ENCODE results near the gene TRIP13.
"Not testable (repeated sequence)": the region's sequence is repeated elsewhere in the genome, so short reads cannot be mapped to it uniquely, and the experiment has no call there.

Gene TRIP13

DNA sequence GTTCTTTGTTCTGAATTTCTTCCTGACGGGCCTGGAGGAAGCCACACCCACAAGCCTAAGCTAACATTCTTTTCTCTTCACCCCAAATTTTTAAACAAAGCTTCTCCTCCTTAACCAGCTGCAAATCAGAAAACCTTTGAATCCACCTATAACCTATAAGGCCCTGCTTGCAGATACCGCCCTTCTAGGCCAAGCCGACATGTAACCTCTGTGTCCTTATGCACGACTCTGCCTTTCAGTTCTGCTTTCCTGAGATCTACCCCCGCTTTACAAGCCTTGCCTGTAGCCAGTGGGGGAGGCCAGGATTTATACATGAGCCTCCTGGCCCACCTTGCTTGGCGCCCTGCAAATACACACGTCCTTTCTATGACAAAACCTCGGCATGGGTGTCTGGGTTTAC, 19.4 kb upstream of the TRIP13 start:
- DNase-seq (ENCODE audit: insufficient read length, low spot score): peak; percentile 83
- peak; percentile 89 for FAIRE-seq
- TF ChIP-seq POU2F2 (IDR thresholded peaks at IDR 0.05; ENCODE audit: low read depth, low read length): 0 out of 2 replicates have a peak, but pooled peaks have one; percentile 59
- peak; percentile 97 for TF ChIP-seq SPI1 (IDR thresholded peaks at IDR 0.05; ENCODE audit: low read depth, low read length)
- no peak for TF ChIP-seq POLR2AphosphoS5 (IDR thresholded peaks at IDR 0.05; ENCODE audit: low read depth, low read length)

DNA sequence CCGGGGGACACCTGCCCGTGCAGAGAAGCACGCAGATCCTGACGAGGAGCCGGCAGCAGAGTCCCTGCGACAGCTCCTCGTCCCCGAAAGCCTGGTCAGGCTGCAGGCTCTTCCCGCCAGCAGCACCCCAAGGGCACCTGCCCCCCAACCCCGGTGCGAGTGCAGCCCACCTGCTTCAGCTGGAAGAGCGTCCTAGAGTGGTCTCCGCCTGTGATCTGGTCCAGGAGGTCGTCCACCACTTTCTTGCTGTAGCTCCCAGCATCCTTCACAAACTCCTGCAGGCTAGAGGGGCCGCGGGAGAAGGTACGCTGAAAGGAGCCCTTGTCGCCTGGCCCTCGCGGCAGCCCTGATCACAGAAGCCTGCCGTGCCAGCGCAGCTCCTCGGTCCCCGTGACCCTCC, 16.8 kb upstream of the TRIP13 start:
- TF ChIP-seq SPI1 (IDR thresholded peaks at IDR 0.05; ENCODE audit: low read depth, low read length) (no peak), PAX5 (IDR thresholded peaks at IDR 0.05; ENCODE audit: insufficient read depth, low read length, severe bottlenecking) (no peak), POLR2AphosphoS5 (IDR thresholded peaks at IDR 0.05; ENCODE audit: low read depth, low read length) (no peak; the same call in 1 of the 2 replicates), POLR2A (IDR thresholded peaks at IDR 0.05; ENCODE audit: low read depth, low read length) (no peak)
- no peak for FAIRE-seq
- no peak for DNase-seq (ENCODE audit: insufficient read length, low spot score)

GRCh38 chr5:876398-877365, 16.0 kb upstream of the TRIP13 start:
- FAIRE-seq (no peak), DNase-seq (ENCODE audit: insufficient read length, low spot score) (no peak)
- TF ChIP-seq PAX5 (IDR thresholded peaks at IDR 0.05; ENCODE audit: insufficient read depth, low read length, severe bottlenecking) (no peak), POLR2AphosphoS5 (IDR thresholded peaks at IDR 0.05; ENCODE audit: low read depth, low read length) (no peak), TAF1 (IDR thresholded peaks at IDR 0.05; ENCODE audit: low read depth, low read length) (no peak), POLR2A (IDR thresholded peaks at IDR 0.05; ENCODE audit: low read depth, low read length) (no peak), SPI1 (IDR thresholded peaks at IDR 0.05; ENCODE audit: low read depth, low read length) (no peak), POU2F2 (IDR thresholded peaks at IDR 0.05; ENCODE audit: low read depth, low read length) (no peak)

- FAIRE-seq (no peak), DNase-seq (ENCODE audit: insufficient read length, low spot score) (no peak)
- TF ChIP-seq SPI1 (IDR thresholded peaks at IDR 0.05; ENCODE audit: low read depth, low read length): no peak
- TF ChIP-seq POLR2A (IDR thresholded peaks at IDR 0.05; ENCODE audit: low read depth, low read length): no peak
- no peak for TF ChIP-seq POLR2AphosphoS5 (IDR thresholded peaks at IDR 0.05; ENCODE audit: low read depth, low read length)
- no peak for TF ChIP-seq TAF1 (IDR thresholded peaks at IDR 0.05; ENCODE audit: low read depth, low read length)
- TF ChIP-seq PAX5 (IDR thresholded peaks at IDR 0.05; ENCODE audit: insufficient read depth, low read length, severe bottlenecking): no peak
- no peak for TF ChIP-seq POU2F2 (IDR thresholded peaks at IDR 0.05; ENCODE audit: low read depth, low read length)
These were observed 14.6 kb upstream of the TRIP13 start for GRCh38 chr5:878125-878524.

- not testable (repeated sequence) for FAIRE-seq
These were observed 14.0 kb upstream of the TRIP13 start for GRCh38 chr5:878677-879076.

GRCh38 chr5:880816-881550, 11.7 kb upstream of the TRIP13 start:
- TF ChIP-seq POU2F2 (IDR thresholded peaks at IDR 0.05; ENCODE audit: low read depth, low read length) (no peak), SPI1 (IDR thresholded peaks at IDR 0.05; ENCODE audit: low read depth, low read length) (no peak), POLR2A (IDR thresholded peaks at IDR 0.05; ENCODE audit: low read depth, low read length) (no peak), POLR2AphosphoS5 (IDR thresholded peaks at IDR 0.05; ENCODE audit: low read depth, low read length) (no peak), PAX5 (IDR thresholded peaks at IDR 0.05; ENCODE audit: insufficient read depth, low read length, severe bottlenecking) (no peak), TAF1 (IDR thresholded peaks at IDR 0.05; ENCODE audit: low read depth, low read length) (no peak)
- FAIRE-seq (no peak), DNase-seq (ENCODE audit: insufficient read length, low spot score) (no peak)

More at GRCh38 chr5:878677-879076, 14.0 kb upstream of the TRIP13 start:
- DNase-seq (ENCODE audit: insufficient read length, low spot score): not testable (repeated sequence)

GRCh38 chr5:881551-881935, 11.1 kb upstream of the TRIP13 start:
- DNase-seq (ENCODE audit: insufficient read length, low spot score): no peak
- TF ChIP-seq SPI1 (IDR thresholded peaks at IDR 0.05; ENCODE audit: low read depth, low read length) (no peak), PAX5 (IDR thresholded peaks at IDR 0.05; ENCODE audit: insufficient read depth, low read length, severe bottlenecking) (no peak), TAF1 (IDR thresholded peaks at IDR 0.05; ENCODE audit: low read depth, low read length) (no peak), POLR2A (IDR thresholded peaks at IDR 0.05; ENCODE audit: low read depth, low read length) (no peak)
- no peak for FAIRE-seq

GRCh38 chr5:882253-883183, 10.2 kb upstream of the TRIP13 start:
- DNase-seq (ENCODE audit: insufficient read length, low spot score) (no peak), FAIRE-seq (no peak)
- TF ChIP-seq POLR2A (IDR thresholded peaks at IDR 0.05; ENCODE audit: low read depth, low read length) (peak; percentile 66), PAX5 (IDR thresholded peaks at IDR 0.05; ENCODE audit: insufficient read depth, low read length, severe bottlenecking) (no peak), POLR2AphosphoS5 (IDR thresholded peaks at IDR 0.05; ENCODE audit: low read depth, low read length) (no peak; the same call in 1 of the 2 replicates)

DNA sequence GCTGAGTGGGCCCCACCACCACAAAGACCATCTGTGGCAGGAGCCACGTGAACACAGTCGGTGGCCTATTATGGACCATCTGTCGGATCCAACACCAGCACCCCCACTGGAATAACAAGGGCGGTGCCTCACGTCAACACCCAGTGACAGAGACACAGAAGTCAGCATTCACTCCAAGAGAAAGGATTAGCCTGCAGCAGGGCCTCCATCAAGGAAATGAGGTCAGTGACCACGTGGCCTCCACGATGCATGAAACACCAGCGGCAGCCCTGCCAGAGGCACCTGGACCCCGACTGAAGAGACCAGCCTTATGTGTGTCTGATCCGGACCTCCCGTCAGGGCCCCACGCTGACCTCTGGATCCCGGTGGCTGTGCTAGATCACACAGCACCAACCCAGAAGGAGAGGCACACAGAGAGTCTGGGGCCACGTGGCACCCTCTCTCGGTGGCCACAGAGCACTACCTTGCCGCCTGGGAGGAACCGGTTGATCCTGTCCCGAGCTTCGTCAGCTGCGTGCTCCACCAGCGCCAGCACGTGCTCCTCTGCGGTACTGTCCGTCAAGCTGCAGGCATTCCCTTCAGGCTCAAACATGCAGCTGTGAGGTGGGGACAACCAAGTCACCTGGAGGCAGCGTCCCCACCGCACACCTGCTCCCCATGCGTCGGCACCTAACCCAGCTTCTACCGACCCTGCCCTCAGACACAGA, 9.1 kb upstream of the TRIP13 start:
- no peak for FAIRE-seq
- DNase-seq (ENCODE audit: insufficient read length, low spot score): no peak
- TF ChIP-seq POU2F2 (IDR thresholded peaks at IDR 0.05; ENCODE audit: low read depth, low read length) (no peak), PAX5 (IDR thresholded peaks at IDR 0.05; ENCODE audit: insufficient read depth, low read length, severe bottlenecking) (no peak), SPI1 (IDR thresholded peaks at IDR 0.05; ENCODE audit: low read depth, low read length) (no peak), POLR2AphosphoS5 (IDR thresholded peaks at IDR 0.05; ENCODE audit: low read depth, low read length) (no peak), POLR2A (IDR thresholded peaks at IDR 0.05; ENCODE audit: low read depth, low read length) (no peak), TAF1 (IDR thresholded peaks at IDR 0.05; ENCODE audit: low read depth, low read length) (no peak)
